HG02798 (cell line): ENCODE results near the gene OS9.
"Not testable (repeated sequence)": the region's sequence is repeated elsewhere in the genome, so short reads cannot be mapped to it uniquely, and the experiment has no call there.

Experiments used
- ATAC-seq: cut with Tn5 transposase; IDR thresholded peaks from one replicate; pipeline ENCODE4 v1.9.1; 2021; ENCODE audit warnings: mild to moderate bottlenecking; ENCODE audit not compliant: unreplicated experiment, poor library complexity

The OS9 gene

DNA sequence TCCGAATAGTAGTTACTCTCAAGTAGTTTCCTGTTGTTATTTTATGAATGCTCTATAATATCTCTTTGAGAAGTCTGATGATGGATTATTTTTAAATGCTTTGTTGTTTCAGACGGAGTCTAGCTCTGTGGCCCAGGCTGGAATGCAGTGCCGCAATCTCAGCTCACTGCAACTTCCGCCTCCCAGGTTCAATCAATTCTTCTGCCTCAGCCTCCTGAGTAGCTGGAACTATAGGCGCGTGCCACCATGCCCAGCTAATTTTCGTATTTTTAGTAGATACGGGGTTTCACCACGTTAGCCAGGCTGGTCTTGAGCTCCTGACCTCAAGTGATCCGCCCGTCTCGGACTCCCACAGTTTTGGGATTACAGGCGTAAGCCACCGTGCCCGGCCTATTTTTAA lies 1.4 kb upstream of the OS9 start:
- no peak for ATAC-seq

DNA sequence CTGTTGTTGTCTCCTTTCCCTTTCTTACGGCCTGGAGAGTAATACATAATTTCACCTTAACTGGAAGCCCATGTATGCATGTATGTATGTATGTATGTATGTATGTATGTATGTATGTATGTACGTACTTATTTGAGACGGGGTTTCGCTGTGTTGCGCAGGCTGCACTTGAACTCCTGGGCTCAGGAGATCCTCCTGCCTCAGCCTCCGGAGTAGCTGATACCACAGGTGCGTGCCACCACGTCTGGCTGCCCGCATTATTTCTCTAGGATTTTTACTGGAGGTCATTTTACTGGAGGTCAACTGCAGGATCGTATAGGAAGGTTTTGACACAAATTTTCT lies 644 bp upstream of the OS9 start:
- no peak for ATAC-seq

DNA sequence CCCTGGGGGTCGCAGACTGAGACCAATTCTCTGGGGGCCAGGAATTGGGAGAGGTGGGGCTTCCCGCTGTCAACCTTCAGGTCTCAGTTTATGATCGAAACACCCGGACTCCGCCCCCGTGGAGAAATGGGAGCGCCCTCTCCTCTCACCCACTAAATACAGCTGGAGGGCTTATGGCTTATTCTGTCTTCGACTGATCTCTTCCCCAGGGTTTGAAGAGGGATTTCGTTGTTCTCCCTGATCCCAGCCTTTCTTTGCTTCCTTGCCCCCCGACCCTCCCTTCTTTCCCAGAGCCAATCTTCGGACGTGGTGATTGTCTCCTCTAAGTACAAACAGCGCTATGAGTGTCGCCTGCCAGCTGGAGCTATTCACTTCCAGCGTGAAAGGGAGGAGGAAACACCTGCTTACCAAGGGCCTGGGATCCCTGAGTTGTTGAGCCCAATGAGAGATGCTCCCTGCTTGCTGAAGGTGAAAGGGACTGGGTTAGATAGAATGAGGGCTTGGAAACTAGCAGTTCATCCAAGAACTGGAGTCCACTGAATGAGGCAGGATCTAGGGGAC lies 607 bp downstream of the OS9 start:
- no peak for ATAC-seq

DNA sequence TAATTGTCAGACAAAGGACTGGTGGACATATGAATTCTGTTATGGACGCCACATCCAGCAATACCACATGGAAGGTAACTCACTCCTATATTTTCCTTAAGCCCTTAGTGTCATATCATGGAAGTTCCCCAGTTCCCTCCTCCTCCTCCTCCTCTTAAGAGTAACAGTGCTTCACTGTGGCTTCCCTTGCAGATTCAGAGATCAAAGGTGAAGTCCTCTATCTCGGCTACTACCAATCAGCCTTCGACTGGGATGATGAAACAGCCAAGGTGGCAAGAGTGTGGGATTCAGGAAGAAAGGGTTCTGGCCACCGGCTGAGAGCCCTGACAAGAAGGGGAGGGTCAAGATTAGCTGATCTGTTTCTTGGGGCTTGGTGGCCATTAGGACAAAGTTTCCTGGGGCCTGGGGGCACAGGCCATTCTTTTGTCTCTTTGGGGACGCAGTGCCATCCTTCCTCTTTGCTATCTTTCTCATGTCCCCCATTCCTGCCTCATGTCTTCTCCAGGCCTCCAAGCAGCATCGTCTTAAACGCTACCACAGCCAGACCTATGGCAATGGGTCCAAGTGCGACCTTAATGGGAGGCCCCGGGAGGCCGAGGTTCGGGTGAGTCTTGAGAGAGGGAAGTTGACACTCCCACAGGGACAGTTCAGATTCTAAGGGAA lies 2.0 kb downstream of the OS9 start:
- no peak for ATAC-seq

DNA sequence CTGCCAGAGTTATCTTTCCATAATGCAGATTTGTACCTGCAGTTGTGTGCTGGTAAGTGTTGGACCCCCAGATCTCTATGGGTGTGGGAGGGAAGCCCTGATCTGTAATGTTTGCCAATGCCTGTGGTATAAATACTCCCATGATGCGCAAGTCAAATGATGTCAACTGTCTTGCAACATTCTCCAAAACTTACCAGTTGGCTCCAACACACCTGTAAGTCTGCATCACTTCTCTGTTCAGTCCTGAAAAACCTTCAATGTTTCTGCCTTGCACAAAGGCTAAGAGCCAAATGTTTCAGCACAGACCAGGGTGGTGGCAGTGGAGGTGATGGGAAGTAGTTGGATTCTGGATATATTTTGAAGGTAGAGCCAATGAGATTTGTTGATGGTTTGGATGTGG lies 3.1 kb downstream of the OS9 start:
- no peak for ATAC-seq

DNA sequence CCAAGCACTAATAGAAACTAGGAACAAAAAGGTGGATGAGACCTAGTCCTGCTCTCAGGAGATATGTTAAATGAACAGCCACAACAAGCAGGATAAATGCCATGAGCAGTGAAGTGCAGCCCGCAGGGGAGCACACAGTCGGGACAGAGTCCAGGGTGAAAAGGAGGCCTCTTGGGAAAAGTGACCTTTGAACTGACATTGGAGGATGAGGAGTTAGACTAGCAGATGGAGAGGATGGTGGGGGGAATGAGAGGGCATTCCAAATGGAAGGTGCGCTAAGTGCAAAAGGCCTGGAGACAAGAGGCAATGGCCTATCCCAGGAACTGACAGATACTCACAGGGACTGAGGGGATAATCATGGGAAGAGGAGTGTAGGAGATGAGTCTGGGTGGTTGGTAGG lies 4.5 kb downstream of the OS9 start:
- ATAC-seq = no peak

DNA sequence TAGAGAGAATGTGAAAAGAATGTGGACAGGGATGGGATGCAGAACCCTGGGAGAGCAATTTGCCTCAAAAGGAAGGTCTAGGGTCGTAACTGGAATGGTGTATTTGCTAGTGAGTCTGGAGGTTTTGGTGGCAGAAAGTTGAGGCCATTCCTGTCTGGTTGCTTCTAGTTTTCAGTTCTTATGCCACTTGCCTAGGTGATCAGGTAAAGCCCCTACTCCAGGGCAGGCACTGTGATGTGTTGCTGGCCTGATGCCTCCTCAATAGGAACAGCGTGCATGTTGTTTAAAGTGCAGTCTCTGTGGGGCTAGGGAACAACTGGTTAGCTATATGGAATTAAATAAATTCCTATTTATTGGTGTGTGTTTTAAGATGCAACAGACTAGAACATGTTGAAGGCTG lies 6.4 kb downstream of the OS9 start:
- no peak for ATAC-seq

DNA sequence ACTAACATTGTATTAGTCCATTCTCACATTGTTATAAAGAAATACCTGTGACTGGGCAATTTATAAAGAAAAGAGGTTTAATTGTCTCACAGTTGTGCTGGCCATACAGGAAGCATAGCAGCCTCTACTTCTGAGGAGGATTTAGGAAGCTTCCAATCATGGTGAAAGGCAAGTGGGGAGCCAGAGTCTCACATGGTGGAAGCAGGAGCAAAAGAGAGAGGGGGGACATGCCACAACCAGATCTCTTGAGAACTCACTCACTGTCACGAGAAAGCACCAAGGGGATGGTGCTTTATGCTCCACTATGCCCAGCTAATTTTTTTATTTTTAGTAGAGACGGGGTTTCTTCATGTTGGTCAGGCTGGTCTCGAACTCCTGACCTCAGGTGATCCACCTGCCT lies 13.3 kb downstream of the OS9 start:
- no peak for ATAC-seq

DNA sequence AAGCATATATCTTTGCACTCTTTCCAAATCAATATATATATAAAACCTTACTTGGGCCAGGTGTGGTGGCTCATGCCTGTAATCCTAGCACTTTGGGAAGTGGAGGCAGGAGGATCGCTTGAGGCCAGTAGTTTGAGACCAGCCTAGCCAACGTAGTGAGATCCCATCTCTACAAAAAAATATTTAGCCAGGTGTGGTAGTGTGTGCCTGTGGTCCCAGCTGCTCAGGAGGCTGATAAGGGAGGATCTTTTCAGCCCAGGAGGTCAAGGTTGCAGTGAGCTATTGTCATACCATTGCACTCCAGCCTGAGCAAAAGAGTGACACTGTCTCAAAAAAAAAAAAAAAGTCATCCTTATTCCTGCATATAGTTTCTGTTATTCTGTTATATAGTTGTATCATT lies 14.4 kb downstream of the OS9 start:
- ATAC-seq = no peak

DNA sequence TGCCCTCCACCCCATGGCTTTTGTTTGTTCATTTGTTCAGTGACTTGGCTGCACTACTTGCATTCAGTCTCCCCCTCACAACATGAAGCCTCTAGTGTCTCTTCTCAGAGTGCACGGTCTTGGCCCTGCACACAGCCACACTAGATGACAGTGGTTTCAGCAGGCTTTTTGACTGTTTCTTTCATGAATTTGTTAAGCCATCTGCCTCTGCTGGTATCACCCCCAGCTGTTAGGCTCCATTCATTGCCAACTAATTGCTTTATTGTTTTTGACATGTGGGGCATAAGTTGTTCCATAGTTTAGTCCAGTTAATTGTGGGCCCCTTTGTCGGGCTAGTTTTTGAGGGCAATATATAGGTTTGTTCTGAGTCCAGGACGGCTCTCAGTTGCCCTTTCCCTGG lies 18.8 kb downstream of the OS9 start:
- no peak for ATAC-seq

DNA sequence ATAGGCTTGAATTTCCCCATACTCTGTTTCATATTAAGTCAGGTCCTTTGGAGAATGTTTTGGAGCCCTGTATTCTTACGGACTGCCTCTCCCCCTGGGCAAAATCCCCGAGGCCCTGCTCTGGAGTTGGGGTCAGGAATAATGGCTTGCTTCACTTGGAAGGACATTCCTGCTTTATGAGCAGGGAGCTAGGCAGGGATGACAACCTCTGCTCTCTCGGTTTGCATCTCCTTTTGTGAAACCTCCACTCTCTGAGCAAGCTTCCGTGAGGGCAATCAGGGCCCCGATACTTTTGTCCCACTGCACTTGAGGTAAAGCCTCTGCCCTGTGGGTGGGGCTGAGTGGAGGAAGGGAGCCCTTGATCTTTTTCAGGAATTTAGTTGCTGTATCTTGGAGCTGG lies 19.3 kb downstream of the OS9 start:
- ATAC-seq = no peak

DNA sequence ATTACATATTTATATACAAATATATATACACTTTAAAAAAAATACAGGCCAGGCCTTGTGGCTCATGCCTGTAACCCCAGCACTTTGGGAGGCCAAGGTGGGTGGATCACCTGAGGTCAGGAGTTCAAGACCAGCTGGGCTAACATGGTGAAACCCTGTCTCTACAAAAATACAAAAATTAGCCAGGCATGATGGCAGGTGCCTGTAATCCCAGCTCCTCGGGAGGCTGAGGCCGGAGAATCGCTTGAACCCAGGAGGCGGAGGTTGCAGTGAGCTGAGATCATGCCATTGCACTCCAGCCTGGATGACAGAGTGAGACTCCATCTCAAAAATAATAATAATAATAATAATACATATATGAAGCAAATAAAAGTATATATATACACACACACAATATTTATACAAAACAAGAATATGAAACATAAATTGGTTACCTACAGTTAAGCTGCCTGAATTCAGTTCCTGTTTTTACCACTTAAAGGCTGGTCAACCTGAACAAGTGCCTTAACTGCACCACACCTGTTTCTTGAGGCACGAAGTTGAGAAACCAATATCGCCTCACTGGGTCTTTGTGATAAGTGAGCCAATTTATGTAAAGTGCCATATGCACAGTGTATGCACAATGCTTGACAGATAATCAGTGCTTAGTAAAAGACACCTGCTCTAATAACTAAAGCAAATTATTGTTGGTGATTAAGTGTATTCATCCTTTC lies 21.3 kb downstream of the OS9 start:
- ATAC-seq = not testable (repeated sequence)

DNA sequence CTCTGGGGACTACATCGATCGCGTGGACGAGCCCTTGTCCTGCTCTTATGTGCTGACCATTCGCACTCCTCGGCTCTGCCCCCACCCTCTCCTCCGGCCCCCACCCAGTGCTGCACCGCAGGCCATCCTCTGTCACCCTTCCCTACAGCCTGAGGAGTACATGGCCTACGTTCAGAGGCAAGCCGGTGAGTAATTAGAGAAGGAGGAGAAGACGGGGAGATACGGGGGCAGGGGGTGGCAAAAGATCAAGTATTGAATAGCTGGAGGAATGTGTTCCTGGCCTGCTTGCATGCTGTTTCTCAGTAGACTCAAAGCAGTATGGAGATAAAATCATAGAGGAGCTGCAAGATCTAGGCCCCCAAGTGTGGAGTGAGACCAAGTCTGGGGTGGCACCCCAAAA lies 21.9 kb downstream of the OS9 start:
- ATAC-seq = no peak

DNA sequence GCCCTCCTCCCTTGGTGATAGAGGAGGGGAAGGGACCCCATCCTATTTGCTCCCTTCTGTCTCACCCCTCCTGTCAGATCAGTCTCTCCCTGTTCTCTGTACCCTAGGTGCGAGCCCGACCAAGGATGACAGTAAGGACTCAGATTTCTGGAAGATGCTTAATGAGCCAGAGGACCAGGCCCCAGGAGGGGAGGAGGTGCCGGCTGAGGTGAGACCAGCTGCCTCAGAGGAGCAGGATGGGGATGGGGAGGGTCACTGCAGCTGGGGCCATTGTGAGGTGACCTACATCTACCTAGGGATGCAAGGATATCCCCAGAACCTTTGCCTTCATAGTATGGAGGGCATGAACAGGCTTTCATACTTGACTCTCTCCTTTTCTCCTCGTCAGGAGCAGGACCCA lies 22.4 kb downstream of the OS9 start:
- no peak for ATAC-seq

DNA sequence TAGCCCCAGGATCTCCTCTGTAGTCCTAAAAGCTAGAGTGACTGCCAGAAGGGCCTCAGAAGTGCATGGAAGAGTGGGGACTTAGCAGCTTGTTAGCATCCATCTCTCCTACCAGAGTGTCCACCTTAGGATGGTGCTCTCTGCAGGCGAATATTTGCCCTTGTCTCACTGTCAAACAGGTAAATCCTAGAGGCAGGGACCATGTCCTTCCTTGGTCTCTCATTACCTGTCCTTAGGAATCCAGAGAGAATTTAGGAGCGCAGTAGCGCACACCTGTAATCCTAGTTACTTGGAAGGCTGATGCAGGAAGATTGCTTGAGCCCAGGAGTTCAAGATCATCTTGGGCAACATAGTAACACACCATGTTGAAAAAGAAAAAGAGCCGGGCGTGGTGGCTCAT lies 23.2 kb downstream of the OS9 start:
- no peak for ATAC-seq

DNA sequence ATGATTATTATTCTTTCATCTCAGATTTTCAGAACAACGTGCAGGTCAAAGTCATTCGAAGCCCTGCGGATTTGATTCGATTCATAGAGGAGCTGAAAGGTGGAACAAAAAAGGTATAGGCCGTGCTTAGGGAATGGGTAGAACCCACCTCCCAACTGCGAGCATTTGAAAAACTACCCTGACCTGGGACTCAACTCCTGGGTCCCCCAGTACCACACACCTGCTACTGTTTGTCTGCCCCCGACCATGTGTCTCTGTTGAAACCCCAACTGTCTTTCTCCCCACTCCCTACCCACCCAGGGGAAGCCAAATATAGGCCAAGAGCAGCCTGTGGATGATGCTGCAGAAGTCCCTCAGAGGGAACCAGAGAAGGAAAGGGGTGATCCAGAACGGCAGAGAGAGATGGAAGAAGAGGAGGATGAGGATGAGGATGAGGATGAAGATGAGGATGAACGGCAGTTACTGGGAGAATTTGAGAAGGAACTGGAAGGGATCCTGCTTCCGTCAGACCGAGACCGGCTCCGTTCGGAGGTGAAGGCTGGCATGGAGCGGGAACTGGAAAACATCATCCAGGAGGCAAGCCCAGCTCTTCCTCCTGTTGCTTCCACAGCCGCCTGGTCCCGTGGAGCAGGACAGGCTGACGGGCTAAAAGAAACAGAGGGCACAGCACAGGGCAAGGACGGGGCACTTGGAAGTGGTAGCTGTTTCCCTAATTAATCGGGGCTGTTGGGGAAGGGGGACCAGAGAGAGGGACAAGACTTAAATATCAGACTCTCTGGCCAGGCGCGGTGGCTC lies 24.1 kb downstream of the OS9 start:
- ATAC-seq = no peak

DNA sequence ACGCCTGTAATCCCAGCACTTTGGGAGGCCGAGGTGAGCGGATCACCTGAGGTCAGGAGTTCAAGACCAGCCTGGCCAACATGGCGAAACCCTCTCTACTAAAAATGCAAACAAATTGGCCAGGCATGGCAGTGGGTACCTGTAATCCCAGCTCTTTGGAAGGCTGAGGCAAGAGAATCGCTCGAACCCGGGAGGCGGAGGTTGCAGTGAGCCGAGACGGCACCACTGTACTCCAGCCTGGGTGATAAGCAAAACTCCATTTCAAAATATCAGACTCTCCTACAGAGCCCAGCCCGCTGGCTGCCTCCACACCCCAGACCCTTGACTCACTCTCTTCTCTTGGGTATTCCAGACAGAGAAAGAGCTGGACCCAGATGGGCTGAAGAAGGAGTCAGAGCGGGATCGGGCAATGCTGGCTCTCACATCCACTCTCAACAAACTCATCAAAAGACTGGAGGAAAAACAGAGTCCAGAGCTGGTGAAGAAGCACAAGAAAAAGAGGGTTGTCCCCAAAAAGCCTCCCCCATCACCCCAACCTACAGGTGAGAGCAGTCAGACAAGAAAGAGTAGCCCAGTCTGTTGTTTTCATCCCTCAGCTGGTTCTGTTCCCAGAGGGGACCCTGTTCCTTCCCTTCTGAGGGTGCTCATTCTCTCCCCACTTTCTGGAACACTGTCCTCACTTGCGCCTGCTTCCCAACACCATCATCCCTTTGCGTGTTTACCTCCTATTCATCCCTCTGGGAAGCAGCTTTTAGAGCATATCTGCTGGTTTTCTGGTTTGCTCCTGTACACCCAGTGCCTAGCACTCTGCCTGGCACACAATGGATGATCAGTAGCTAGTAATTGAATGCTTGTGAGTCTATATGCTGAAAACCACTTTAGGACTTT lies 25.0 kb downstream of the OS9 start:
- no peak for ATAC-seq

DNA sequence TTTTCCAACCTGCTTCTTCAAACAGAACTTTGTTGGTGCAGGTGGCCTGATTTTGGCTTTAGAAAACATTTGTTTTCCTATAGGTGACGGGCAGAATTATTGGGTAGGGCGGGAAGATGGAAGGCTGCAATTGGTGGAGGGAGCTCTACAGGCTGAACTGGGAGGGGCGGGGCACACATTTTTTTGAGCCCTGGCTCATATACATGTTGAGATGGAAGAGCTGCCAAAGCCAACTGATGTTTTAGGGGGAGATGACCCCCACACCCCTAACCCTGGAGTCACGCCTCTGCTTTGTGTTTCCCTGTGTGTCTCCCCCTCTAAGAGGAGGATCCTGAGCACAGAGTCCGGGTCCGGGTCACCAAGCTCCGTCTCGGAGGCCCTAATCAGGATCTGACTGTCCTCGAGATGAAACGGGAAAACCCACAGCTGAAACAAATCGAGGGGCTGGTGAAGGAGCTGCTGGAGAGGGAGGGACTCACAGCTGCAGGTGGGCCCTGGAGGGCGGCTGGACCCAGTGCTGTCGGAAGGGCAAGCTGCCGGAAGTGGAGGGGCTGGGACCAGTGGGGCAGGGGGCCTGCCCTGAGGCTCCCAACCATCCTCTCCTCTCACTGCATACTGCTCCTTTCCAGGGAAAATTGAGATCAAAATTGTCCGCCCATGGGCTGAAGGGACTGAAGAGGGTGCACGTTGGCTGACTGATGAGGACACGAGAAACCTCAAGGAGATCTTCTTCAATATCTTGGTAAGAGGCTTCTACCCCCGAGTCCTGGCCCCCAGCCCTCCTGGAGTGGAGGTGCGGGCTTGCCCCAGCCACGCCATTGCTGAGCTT lies 26.1 kb downstream of the OS9 start:
- ATAC-seq = no peak
